ENCODE measurements around the gene TUBAL3. TPM values are rescaled to one million over a fixed set of nuclear protein-coding genes. Genes with fewer than 3 reads are reported as not detected.

Gene TUBAL3
- total RNA-seq (2021): 0.19 TPM in 1 of 2 replicates, not detected in the other
- percentile 14 among the genes with signal in this experiment for Bru-seq, nascent RNA
- percentile 14 among the genes with signal in this experiment for BruChase-seq, experiment 1, labeled RNA remaining after a 2-hour chase
- BruChase-seq, experiment 2, labeled RNA remaining after a 6-hour chase: percentile 15 among the genes with signal in this experiment
- long read RNA-seq: 0 reads

GRCh38 chr10:5404208-5405041 lies at the start of gene TUBAL3:
Gene TUBAL3 (minus strand): TSS chr10:5404828. CDS start chr10:5404792, 36 bp downstream.
- H3K27ac ChIP-seq (ENCODE audit: low read depth, low read length, poor library complexity, severe bottlenecking): no peak within 1 kb of the TSS
- peaks cover 11% of the 10 kb centered on the region for H3K9me3 ChIP-seq (ENCODE audit: low read depth, low read length, poor library complexity, severe bottlenecking)
- no peak for TF ChIP-seq CTCF (conservative IDR thresholded peaks at IDR 0.05; ENCODE audit: low read depth, low read length)
- TF ChIP-seq EZH2 (IDR thresholded peaks at IDR 0.05; ENCODE audit: borderline replicate concordance, low read depth, low read length, poor library complexity, severe bottlenecking): no peak
- H3K4me1 ChIP-seq (ENCODE audit: insufficient read depth, low read length, poor library complexity, severe bottlenecking): no peaks in the 10 kb centered on the region
- BruUV-seq (replicated peaks): no TSS peak
- POLR2A ChIA-PET (ENCODE audit: low non-redundant PET): interaction anchor here (0.5 kb wide), 1 partner anchor 757 kb away, joined by 3 read pairs; no protein-coding TSS in a partner anchor
- intact Hi-C loops (cut with micrococcal nuclease; ENCODE audit: unreplicated experiment): no loop called here
- DNase-seq (ENCODE audit: low spot score): no peak
- CTCF ChIA-PET: no interaction called here
- no peak within 1 kb of the TSS for H3K4me3 ChIP-seq (ENCODE audit: low read depth, low read length, poor library complexity, severe bottlenecking)
- H3K27me3 ChIP-seq (replicated peaks; ENCODE audit: insufficient read depth, low read depth, low read length, poor library complexity): no peaks in the 10 kb centered on the region
- no peaks in the 10 kb centered on the region for H3K36me3 ChIP-seq (ENCODE audit: insufficient read depth, low read length, poor library complexity, severe bottlenecking)

DNA sequence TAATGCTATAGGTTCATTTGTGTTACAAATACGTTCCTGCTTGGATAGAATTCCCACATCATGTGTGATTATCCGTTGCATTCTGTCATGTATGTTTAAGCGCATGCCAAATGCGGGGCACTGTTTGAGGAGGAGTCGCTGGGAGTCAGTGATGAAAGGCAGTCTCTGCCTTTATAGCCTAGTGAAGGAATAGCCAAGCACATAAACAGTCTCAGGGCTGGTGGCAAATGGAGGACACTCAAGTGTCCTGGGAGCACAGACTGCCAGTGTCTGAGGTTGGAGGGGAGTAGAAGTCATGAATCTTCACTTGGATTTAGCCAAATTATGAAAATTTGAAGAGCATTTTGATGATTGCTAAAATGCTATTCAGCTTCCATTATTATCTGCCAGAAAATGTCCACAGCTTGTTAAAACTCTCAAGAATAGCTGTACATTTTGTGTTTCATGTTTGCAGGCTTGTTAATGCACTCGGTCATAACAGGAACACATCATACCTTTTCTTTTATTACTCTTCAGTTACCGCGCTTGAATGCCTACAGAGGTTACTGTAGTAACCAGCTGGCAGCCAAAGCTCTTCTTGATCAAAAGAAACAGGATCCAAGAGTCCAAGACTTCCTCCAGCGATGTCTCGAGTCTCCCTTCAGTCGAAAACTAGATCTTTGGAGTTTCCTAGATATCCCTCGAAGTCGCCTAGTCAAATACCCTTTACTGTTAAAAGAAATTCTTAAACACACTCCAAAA lies 49.3 kb upstream of the TUBAL3 start:
- no TSS peak for BruUV-seq (replicated peaks)
- Histone ChIP-seq H3K27ac (ENCODE audit: low read depth, low read length, poor library complexity, severe bottlenecking) (no peak overlapping the region), H3K36me3 (ENCODE audit: insufficient read depth, low read length, poor library complexity, severe bottlenecking) (peaks cover 76% of the 10 kb centered on the region), H3K27me3 (replicated peaks; ENCODE audit: insufficient read depth, low read depth, low read length, poor library complexity) (no peaks in the 10 kb centered on the region), H3K9me3 (ENCODE audit: low read depth, low read length, poor library complexity, severe bottlenecking) (no peaks in the 10 kb centered on the region), H3K4me3 (ENCODE audit: low read depth, low read length, poor library complexity, severe bottlenecking) (no peak overlapping the region), H3K4me1 (ENCODE audit: insufficient read depth, low read length, poor library complexity, severe bottlenecking) (peaks cover 11% of the 10 kb centered on the region)
- intact Hi-C loops (cut with micrococcal nuclease; ENCODE audit: unreplicated experiment): no loop called here
- DNase-seq (ENCODE audit: low spot score): no peak
- TF ChIP-seq CTCF (conservative IDR thresholded peaks at IDR 0.05; ENCODE audit: low read depth, low read length) (no peak), EZH2 (IDR thresholded peaks at IDR 0.05; ENCODE audit: borderline replicate concordance, low read depth, low read length, poor library complexity, severe bottlenecking) (no peak)
- POLR2A ChIA-PET (ENCODE audit: low non-redundant PET): no interaction called here
- CTCF ChIA-PET: no interaction called here

GRCh38 chr10:5450605-5451384 lies 46.2 kb upstream of the TUBAL3 start:
- peaks cover 16% of the 10 kb centered on the region for H3K4me1 ChIP-seq (ENCODE audit: insufficient read depth, low read length, poor library complexity, severe bottlenecking)
- H3K9me3 ChIP-seq (ENCODE audit: low read depth, low read length, poor library complexity, severe bottlenecking): no peaks in the 10 kb centered on the region
- TF ChIP-seq EZH2 (IDR thresholded peaks at IDR 0.05; ENCODE audit: borderline replicate concordance, low read depth, low read length, poor library complexity, severe bottlenecking): no peak
- no peaks in the 10 kb centered on the region for H3K27me3 ChIP-seq (replicated peaks; ENCODE audit: insufficient read depth, low read depth, low read length, poor library complexity)
- no peak overlapping the region for H3K27ac ChIP-seq (ENCODE audit: low read depth, low read length, poor library complexity, severe bottlenecking)
- intact Hi-C loops (cut with micrococcal nuclease; ENCODE audit: unreplicated experiment): no loop called here
- H3K4me3 ChIP-seq (ENCODE audit: low read depth, low read length, poor library complexity, severe bottlenecking): no peak overlapping the region
- H3K36me3 ChIP-seq (ENCODE audit: insufficient read depth, low read length, poor library complexity, severe bottlenecking): peaks cover 44% of the 10 kb centered on the region
- POLR2A ChIA-PET (ENCODE audit: low non-redundant PET): no interaction called here
- DNase-seq (ENCODE audit: low spot score): no peak
- no TSS peak for BruUV-seq (replicated peaks)
- CTCF ChIA-PET: no interaction called here

Measured in A673 (cell line).